Ovary (tissue), 9 donors: ENCODE results near the gene DVL1. TPM values are rescaled to one million over a fixed set of nuclear protein-coding genes. Genes with fewer than 3 reads are reported as not detected.

Experiments used
- DNase-seq, 5 donors: peaks; one replicate each; pipeline ENCODE4 v3.0.0-alpha.2; 2019 to 2020
- H3K27ac ChIP-seq, 2 donors: fragments of 200-600 bp; one replicate each; pipeline versions ENCODE4 v1.5.1 to v1.8.0; 2019 to 2022
- H3K27me3 ChIP-seq: fragments of 200-600 bp; one replicate; pipeline ENCODE4 v1.8.0; 2022
- H3K36me3 ChIP-seq: fragments of 200-600 bp; sonication (generic); one replicate; pipeline ENCODE4 v1.5.1; 2019
- H3K4me1 ChIP-seq: one replicate; pipeline ENCODE4 v1.8.1; 2013; ENCODE audit warnings: mild to moderate bottlenecking, moderate library complexity; ENCODE audit not compliant: insufficient read depth
- H3K4me3 ChIP-seq: fragments of 200-600 bp; sonication (generic); one replicate; pipeline ENCODE4 v1.5.1; 2017
- H3K9me3 ChIP-seq, 2 donors: fragments of 200-600 bp in 1 of 2; sonication (generic) in 1 of 2; one replicate each; pipeline versions ENCODE4 v1.5.1 to v1.8.1; 2013 to 2019; ENCODE audit warnings: mild to moderate bottlenecking in 1 of 2, moderate library complexity in 1 of 2
- CTCF ChIP-seq, 3 donors: fragments of 450-650 bp in 2 of 3; fragments of 200-600 bp in 1 of 3; IDR thresholded peaks; one replicate each; pipeline versions ENCODE4 v1.5.1 to v1.8.0; 2016 to 2022; ENCODE audit warnings: antibody characterized with exemption in 3 of 3, mild to moderate bottlenecking in 1 of 3
- EP300 ChIP-seq: sonication (generic); formaldehyde crosslinking; IDR thresholded peaks from one replicate; pipeline ENCODE4 v1.6.1; 2017; ENCODE audit warnings: antibody characterized with exemption
- POLR2A ChIP-seq: fragments of 450-650 bp; IDR thresholded peaks from one replicate; pipeline ENCODE4 v1.6.1; 2017; ENCODE audit warnings: antibody characterized with exemption, mild to moderate bottlenecking, moderate library complexity
- WGBS, 3 donors: extraction: QIAGEN DNeasy Blood & Tissue Kit in 1 of 3; methylation state at CpG; one replicate each; pipeline versions ENCODE4 v1.1.5 to v1.1.7; 2013 to 2017; 5-methylcytosine and 5-hydroxymethylcytosine counted together
- intact Hi-C, 4 donors: fragments of 100-400 bp; cut with DNase I; formaldehyde crosslinking; loops; one replicate each; pipeline versions ENCODE4 v1.11.0 to v1.15.1; 2022 to 2023
- polyA plus RNA-seq, 2 donors: library from polyadenylated mRNA; stranded (reverse); fragments of 200-250 nt in 1 of 2; fragments of 350-450 nt in 1 of 2; fragmentation: Illumina TruSeq in 1 of 2; extraction: RNeasy Lipid Tissue Mini Kit (QIAGEN cat#74804) in 1 of 2; gene quantifications; one replicate each; pipeline ENCODE4 v1.2.3, GENCODE V29; 2013 to 2014
- total RNA-seq, 7 donors: library from RNA; depleted of rRNA in 2 of 7; stranded (reverse); fragments of >200 nt in 2 of 7; fragmentation: NEBNext Ultra II Directional in 3 of 7; extraction: Animal tissue kit (Norgen Biotek cat#: 25700) in 3 of 7; gene quantifications; one replicate each; pipeline versions ENCODE4 v1.1.0 to v1.2.4, GENCODE V29; 2016 to 2023
- donor health status: DM: no; HTN: no; CAD: no; lungs with moderate emphysema.
- donor health status: DM: no; HTN: no; CAD: no.
- donor health status: Bipolar disorder and iron deficiency.
- donor health status: DM: yes; HTN: yes; CAD: no.
- donor health status: DM: no; HTN: no; CAD: no.
- donor health status: DM: yes; HTN: yes; CAD: no.

DVL1 gene
- total and polyA plus RNA-seq, 9 donors = 2.1 to 85.2 (median 62.5) TPM

DNA sequence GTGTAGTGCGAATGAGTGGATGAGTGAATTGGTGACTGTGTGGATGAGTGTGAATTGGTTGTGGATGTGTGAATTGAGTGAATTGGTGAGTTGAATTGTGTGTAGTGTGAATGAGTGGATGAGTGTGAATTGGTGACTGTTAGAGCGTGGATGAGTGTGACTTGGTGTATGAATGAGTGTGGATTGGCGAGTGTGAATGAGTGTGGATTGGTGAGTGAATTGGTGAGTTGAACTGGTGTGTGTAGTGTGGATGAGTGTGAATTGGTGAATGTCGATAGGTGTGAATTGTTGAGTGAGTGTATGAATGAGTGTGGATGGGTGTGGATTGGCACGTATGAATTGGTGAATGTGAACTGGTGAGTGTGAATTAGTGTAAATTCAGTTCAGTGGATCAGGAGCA is 18.1 kb upstream of the DVL1 start:
- H3K36me3 ChIP-seq = no peaks in the 10 kb centered on the region
- intact Hi-C loops = no loop called here
- H3K27ac ChIP-seq = no peak overlapping the region
- H3K9me3 ChIP-seq = no peaks in the 10 kb centered on the region
- H3K4me3 ChIP-seq = no peak overlapping the region
- no peaks in the 10 kb centered on the region for H3K4me1 ChIP-seq
- no peaks in the 10 kb centered on the region for H3K27me3 ChIP-seq
- no peak for DNase-seq
- WGBS, 3 donors = 91 to 93% (median 92%) methylated on average over 5 of the region's 5 CpGs
- no peak for TF ChIP-seq EP300

DNA sequence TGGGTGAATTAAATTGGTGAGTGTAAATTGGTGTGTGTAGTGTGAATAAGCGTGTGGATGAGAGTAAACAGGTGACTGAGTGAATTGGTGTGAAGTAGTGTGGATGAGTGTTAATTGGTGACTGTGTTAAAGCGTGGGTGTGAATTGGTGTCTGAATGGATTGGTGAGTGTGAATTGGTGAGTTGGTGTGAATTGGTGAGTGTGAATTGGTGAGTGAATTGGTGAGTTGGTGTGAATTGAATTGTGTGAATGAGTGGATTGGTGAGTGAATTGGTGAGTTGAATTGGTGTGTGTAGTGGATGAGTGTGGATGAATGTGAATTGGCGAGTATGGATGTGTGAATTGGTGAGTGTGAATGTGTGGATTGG is 17.5 kb upstream of the DVL1 start:
- TF ChIP-seq CTCF (IDR thresholded peaks at IDR 0.05) (no peak), POLR2A (no peak), EP300 (no peak)
- DNase-seq = no peak
- H3K4me3 ChIP-seq = no peak overlapping the region
- intact Hi-C loops = no loop called here
- H3K4me1 ChIP-seq = no peaks in the 10 kb centered on the region
- H3K27ac ChIP-seq = no peak overlapping the region
- no peaks in the 10 kb centered on the region for H3K36me3 ChIP-seq
- H3K27me3 ChIP-seq = no peaks in the 10 kb centered on the region
- H3K9me3 ChIP-seq = no peaks in the 10 kb centered on the region
- 89 to 95% (median 89%) methylated on average over 2 to 3 of the region's 3 CpGs for WGBS, 3 donors

GRCh38 chr1:1365875-1366698 is 16.9 kb upstream of the DVL1 start:
- Histone ChIP-seq H3K9me3 (no peaks in the 10 kb centered on the region), H3K36me3 (no peaks in the 10 kb centered on the region), H3K4me1 (no peaks in the 10 kb centered on the region), H3K27me3 (no peaks in the 10 kb centered on the region), H3K27ac (no peak overlapping the region), H3K4me3 (no peak overlapping the region)
- DNase-seq = no peak
- TF ChIP-seq CTCF (IDR thresholded peaks at IDR 0.05) (no peak), EP300 (no peak), POLR2A (no peak)
- intact Hi-C loops = no loop called here
- WGBS, 3 donors = 74 to 83% (median 77%) methylated on average over 10 of the region's 10 CpGs

DNA sequence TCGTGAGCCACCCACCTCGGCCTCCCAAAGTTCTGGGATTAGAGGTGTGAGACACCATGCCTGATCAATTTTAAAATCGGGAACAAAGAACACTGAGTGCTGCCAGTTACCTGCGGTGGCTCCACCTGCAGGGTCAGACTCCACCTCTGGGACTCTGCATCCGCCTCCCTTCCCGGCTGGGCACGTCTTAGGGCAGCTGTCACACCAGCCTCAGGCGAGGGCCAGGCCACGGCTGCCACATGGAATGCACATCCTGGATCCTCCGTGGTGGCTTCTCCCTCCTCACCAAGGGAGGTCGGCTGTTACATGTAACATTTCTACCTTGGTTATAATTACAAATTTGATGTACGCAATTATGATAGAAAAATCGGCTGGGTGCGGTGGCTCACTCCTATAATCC is 15.0 kb upstream of the DVL1 start:
- intact Hi-C loops = no loop called here
- WGBS, 3 donors = 78 to 84% (median 83%) methylated on average over 14 of the region's 14 CpGs
- H3K36me3 ChIP-seq = no peaks in the 10 kb centered on the region
- TF ChIP-seq POLR2A (no peak), EP300 (no peak), CTCF (IDR thresholded peaks at IDR 0.05) (no peak)
- peaks cover 2% of the 10 kb centered on the region for H3K4me1 ChIP-seq
- H3K27me3 ChIP-seq = no peaks in the 10 kb centered on the region
- no peak for DNase-seq
- no peak overlapping the region for H3K4me3 ChIP-seq
- no peak overlapping the region for H3K27ac ChIP-seq
- H3K9me3 ChIP-seq = no peaks in the 10 kb centered on the region

DNA sequence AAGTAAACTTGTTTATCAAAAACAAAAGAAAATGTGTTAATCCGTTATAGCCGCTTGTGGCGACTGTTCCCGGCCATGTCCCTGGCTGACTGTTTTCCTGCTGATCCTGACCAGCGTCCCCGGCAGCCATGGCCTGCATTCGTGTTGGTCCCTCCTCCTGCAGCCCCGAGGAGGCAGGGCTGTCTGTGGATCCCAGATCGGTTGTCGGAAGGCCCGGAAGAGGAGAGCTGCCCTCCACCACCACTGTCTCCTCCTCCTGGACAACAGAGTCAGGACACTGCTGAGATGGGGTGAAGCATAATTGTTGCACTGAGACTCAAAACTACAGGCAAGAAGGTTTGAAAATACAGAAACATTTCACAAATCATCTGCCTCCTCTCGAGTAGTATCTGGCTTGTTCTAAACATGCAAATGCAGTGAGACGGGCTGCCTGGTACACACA is 12.8 kb upstream of the DVL1 start:
- Histone ChIP-seq H3K36me3 (no peaks in the 10 kb centered on the region), H3K9me3 (no peaks in the 10 kb centered on the region), H3K4me1 (peaks cover 8% of the 10 kb centered on the region), H3K27ac (no peak overlapping the region), H3K4me3 (no peak overlapping the region), H3K27me3 (no peaks in the 10 kb centered on the region)
- peak in 2 of 5 donors; percentile 26 to 38 for DNase-seq
- no peak for TF ChIP-seq EP300
- TF ChIP-seq CTCF (IDR thresholded peaks at IDR 0.05) = no peak
- no peak for TF ChIP-seq POLR2A
- WGBS, 3 donors = 14 to 24% (median 20%) methylated on average over 13 of the region's 13 CpGs
- intact Hi-C loops = no loop called here
